ENCODE measurements around the gene FOXN3.

DNA sequence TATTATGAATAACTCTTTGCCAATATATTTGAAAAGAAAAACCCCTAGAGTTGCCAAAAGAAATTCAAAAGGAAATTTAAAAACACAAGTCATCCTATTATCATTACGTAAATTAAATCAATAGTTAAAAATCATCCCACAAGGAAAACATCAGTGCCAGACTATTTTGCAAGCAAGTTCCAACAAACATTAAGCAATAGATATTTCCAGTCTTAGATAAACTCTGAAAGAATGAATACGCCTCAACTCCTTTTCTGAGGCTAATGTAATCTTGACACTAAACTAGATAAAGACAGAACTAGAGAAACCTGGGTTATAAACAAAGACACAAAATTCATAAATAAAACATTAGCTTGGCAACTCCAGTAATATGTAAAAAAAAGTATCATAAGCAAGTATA lies 245.9 kb downstream of the FOXN3 start:
- TF ChIP-seq POLR2A (IDR thresholded peaks at IDR 0.05): no peak
- TF ChIP-seq, protein P1, sequence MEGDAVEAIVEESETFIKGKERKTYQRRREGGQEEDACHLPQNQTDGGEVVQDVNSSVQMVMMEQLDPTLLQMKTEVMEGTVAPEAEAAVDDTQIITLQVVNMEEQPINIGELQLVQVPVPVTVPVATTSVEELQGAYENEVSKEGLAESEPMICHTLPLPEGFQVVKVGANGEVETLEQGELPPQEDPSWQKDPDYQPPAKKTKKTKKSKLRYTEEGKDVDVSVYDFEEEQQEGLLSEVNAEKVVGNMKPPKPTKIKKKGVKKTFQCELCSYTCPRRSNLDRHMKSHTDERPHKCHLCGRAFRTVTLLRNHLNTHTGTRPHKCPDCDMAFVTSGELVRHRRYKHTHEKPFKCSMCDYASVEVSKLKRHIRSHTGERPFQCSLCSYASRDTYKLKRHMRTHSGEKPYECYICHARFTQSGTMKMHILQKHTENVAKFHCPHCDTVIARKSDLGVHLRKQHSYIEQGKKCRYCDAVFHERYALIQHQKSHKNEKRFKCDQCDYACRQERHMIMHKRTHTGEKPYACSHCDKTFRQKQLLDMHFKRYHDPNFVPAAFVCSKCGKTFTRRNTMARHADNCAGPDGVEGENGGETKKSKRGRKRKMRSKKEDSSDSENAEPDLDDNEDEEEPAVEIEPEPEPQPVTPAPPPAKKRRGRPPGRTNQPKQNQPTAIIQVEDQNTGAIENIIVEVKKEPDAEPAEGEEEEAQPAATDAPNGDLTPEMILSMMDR (IDR thresholded peaks at IDR 0.05): no peak
